Sigmoid colon (tissue), 4 donors: ENCODE measurements around the gene PGAM4.

Experiments used
- POLR2A ChIP-seq, 2 donors: fragments of 450-650 bp; IDR thresholded peaks; one replicate each; pipeline ENCODE4 v1.6.1; 2016; ENCODE audit warnings: antibody characterized with exemption in 2 of 2, mild to moderate bottlenecking in 2 of 2, moderate library complexity in 2 of 2
- POLR2AphosphoS5 ChIP-seq, 4 donors: sonication (generic); formaldehyde crosslinking; IDR thresholded peaks; one replicate each; pipeline ENCODE4 v1.6.1; 2017; ENCODE audit warnings: antibody characterized with exemption in 4 of 4
- TF ChIP-seq, protein P1 (sequence below), 4 experiments: fragments of 450-650 bp in 3 of 4; fragments of 200-600 bp in 1 of 4; IDR thresholded peaks; one replicate each; pipeline ENCODE4 v1.5.1; 2016 to 2019; ENCODE audit warnings: antibody characterized with exemption in 4 of 4, mild to moderate bottlenecking in 3 of 4, moderate library complexity in 2 of 4

GRCh38 chrX:77946571-77946970 is 22.9 kb downstream of the PGAM4 start:
- TF ChIP-seq, protein P1, sequence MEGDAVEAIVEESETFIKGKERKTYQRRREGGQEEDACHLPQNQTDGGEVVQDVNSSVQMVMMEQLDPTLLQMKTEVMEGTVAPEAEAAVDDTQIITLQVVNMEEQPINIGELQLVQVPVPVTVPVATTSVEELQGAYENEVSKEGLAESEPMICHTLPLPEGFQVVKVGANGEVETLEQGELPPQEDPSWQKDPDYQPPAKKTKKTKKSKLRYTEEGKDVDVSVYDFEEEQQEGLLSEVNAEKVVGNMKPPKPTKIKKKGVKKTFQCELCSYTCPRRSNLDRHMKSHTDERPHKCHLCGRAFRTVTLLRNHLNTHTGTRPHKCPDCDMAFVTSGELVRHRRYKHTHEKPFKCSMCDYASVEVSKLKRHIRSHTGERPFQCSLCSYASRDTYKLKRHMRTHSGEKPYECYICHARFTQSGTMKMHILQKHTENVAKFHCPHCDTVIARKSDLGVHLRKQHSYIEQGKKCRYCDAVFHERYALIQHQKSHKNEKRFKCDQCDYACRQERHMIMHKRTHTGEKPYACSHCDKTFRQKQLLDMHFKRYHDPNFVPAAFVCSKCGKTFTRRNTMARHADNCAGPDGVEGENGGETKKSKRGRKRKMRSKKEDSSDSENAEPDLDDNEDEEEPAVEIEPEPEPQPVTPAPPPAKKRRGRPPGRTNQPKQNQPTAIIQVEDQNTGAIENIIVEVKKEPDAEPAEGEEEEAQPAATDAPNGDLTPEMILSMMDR (IDR thresholded peaks at IDR 0.05) = no peak
- TF ChIP-seq POLR2A (IDR thresholded peaks at IDR 0.05) (no peak), POLR2AphosphoS5 (IDR thresholded peaks at IDR 0.05) (no peak)
